Suprapubic skin (tissue), 4 donors: ENCODE measurements around the gene IFT52.
"Not testable (repeated sequence)": the region's sequence is repeated elsewhere in the genome, so short reads cannot be mapped to it uniquely, and the experiment has no call there.

Source experiments
- CTCF ChIP-seq, 2 donors: fragments of 200-600 bp in 1 of 2; fragments of 450-650 bp in 1 of 2; sonication (generic) in 1 of 2; IDR thresholded peaks; one replicate each; pipeline ENCODE4 v1.5.1; 2016 to 2019; ENCODE audit warnings: antibody characterized with exemption in 2 of 2, mild to moderate bottlenecking in 1 of 2, moderate library complexity in 1 of 2
- EP300 ChIP-seq: sonication (generic); formaldehyde crosslinking; IDR thresholded peaks from one replicate; pipeline ENCODE4 v1.6.1; 2017; ENCODE audit warnings: antibody characterized with exemption
- POLR2AphosphoS5 ChIP-seq, 3 donors: sonication (generic); formaldehyde crosslinking; IDR thresholded peaks; one replicate each; pipeline ENCODE4 v1.6.1; 2017; ENCODE audit warnings: antibody characterized with exemption in 3 of 3

GRCh38 chr20:43588526-43588925, 2.2 kb upstream of the IFT52 start:
- not testable (repeated sequence) for TF ChIP-seq CTCF (IDR thresholded peaks at IDR 0.05); POLR2AphosphoS5 (IDR thresholded peaks at IDR 0.05); EP300
